Right cardiac atrium (tissue), 5 donors: ENCODE measurements around the gene TRIM2. TPM values are rescaled to one million over a fixed set of nuclear protein-coding genes. Genes with fewer than 3 reads are reported as not detected.

Experiments used
- ATAC-seq, 2 donors: fragments of 200-7000 bp; cut with Tn5 transposase; one replicate each; pipeline versions ENCODE4 v1.8.0 to v1.9.1; 2020; ENCODE audit warnings: moderate library complexity in 2 of 2, mild to moderate bottlenecking in 1 of 2
- DNase-seq, 3 donors: peaks; one replicate each; pipeline ENCODE4 v3.0.0-alpha.2; 2020
- H3K27ac ChIP-seq: one replicate; pipeline ENCODE4 v1.5.1; 2013; ENCODE audit warnings: mild to moderate bottlenecking, low read length, control low read depth, moderate library complexity
- H3K27me3 ChIP-seq: one replicate; pipeline ENCODE4 v1.6.1; 2013; ENCODE audit not compliant: control insufficient read depth, insufficient read depth
- H3K4me1 ChIP-seq: one replicate; pipeline ENCODE4 v1.6.1; 2013; ENCODE audit warnings: low read length; ENCODE audit not compliant: control insufficient read depth, insufficient read depth
- H3K4me3 ChIP-seq: one replicate; pipeline ENCODE4 v1.5.1; 2013; ENCODE audit warnings: low read length, control low read depth
- H3K9me3 ChIP-seq: one replicate; pipeline ENCODE4 v1.6.1; 2013; ENCODE audit warnings: low read length; ENCODE audit not compliant: control insufficient read depth
- WGBS: extraction: QIAGEN DNeasy Blood & Tissue Kit; methylation state at CpG from one replicate; pipeline ENCODE4 v1.1.7; 2013; 5-methylcytosine and 5-hydroxymethylcytosine counted together
- intact Hi-C, 4 donors: fragments of 100-400 bp; cut with DNase I; formaldehyde crosslinking; loops; one replicate each; pipeline versions ENCODE4 v1.11.0 to v1.14.0; 2022 to 2023
- polyA plus RNA-seq: library from polyadenylated mRNA; stranded (reverse); fragments of 200-250 nt; gene quantifications from one replicate; pipeline ENCODE4 v1.2.3, GENCODE V29; 2013
- total RNA-seq, 4 donors: library from RNA; stranded (reverse); fragmentation: NEBNext Ultra II Directional; extraction: Animal tissue kit (Norgen Biotek cat#: 25700); gene quantifications; one replicate each; pipeline ENCODE4 v1.2.1, GENCODE V29; 2021
- donor health status: healthy with polysubstance abuse.
- donor health status: DM: no; HTN: yes; CAD: no.
- donor health status: DM: no; HTN: no; CAD: no.
- donor health status: DM: no; HTN: yes; CAD: no; lungs with severe emphysema.
- donor health status: DM: yes; HTN: yes; CAD: no.

TRIM2 gene
- total and polyA plus RNA-seq, 5 donors = 7.6 to 45.3 (median 28.4) TPM

DNA sequence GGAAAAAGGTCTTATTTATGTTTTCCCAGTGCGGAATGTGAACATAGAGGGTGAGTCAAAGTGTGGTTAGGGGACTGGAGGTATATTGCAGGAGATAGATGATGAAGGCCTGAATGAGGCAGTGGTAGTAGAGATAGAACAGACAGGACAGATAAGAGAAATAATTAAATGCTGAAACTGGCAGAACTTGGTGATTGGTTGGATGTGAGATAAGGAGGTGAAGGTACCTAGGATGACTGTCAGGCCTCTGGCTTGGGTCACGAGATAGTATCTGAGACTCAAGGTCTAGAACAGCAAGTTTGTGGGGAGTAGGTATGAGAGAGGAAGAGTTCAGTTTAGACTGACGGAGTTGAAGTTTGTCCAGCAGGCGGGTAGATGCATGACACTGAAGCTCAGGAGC, 143.8 kb downstream of the TRIM2 start:
- H3K27me3 ChIP-seq = no peaks in the 10 kb centered on the region
- WGBS = 98% methylated on average over 4 of the region's 4 CpGs
- no peak overlapping the region for H3K27ac ChIP-seq
- no peak overlapping the region for H3K4me3 ChIP-seq
- no peaks in the 10 kb centered on the region for H3K9me3 ChIP-seq
- intact Hi-C loops = loop anchor here (5.0 to 10.0 kb wide), 5 partner anchors 87 to 407 kb away; partner anchors contain the start of gene TMEM131L (in 1 of the 4)
- H3K4me1 ChIP-seq = no peaks in the 10 kb centered on the region
- ATAC-seq (no peak), DNase-seq (no peak)

- WGBS = 68% methylated on average over 1 of the region's 1 CpG
- no peaks in the 10 kb centered on the region for H3K9me3 ChIP-seq
- H3K27ac ChIP-seq = no peak overlapping the region
- no peaks in the 10 kb centered on the region for H3K4me1 ChIP-seq
- ATAC-seq = no peak
- intact Hi-C loops = loop anchor here (5.0 to 10.0 kb wide), 5 partner anchors 85 to 405 kb away; partner anchors contain the start of gene TMEM131L (in 1 of the 4)
- no peaks in the 10 kb centered on the region for H3K27me3 ChIP-seq
- H3K4me3 ChIP-seq = no peak overlapping the region
- no peak for DNase-seq
Measured at GRCh38 chr4:153349206-153349805, 145.1 kb downstream of the TRIM2 start.

GRCh38 chr4:153362184-153362583, 157.9 kb downstream of the TRIM2 start:
- Histone ChIP-seq H3K27me3 (no peaks in the 10 kb centered on the region), H3K4me1 (no peaks in the 10 kb centered on the region), H3K4me3 (no peak overlapping the region), H3K9me3 (no peaks in the 10 kb centered on the region), H3K27ac (no peak overlapping the region)
- 57% methylated on average over 3 of the region's 3 CpGs for WGBS
- ATAC-seq (no peak), DNase-seq (no peak)
- intact Hi-C loops = no loop called here

DNA sequence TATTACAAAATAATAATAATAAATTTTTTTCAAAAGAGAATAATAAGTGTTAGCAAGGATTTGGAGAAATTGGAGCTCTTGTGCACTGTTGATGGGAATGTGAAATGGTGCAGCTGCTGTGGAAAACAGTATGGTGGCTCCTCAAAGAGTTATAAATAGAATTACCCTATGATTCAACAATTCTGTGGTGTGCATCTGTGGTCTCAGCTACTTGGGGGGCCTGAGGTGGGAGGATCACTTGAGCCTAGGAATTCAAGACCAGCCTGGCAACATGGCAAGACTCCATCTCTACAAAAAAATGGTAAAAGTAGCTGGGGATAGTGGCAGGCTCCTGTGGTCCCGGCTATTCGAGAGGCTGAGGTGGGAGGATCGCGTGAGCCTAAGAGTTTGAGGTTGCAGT, 159.8 kb downstream of the TRIM2 start:
- Histone ChIP-seq H3K27me3 (no peaks in the 10 kb centered on the region), H3K27ac (no peak overlapping the region), H3K4me3 (no peak overlapping the region), H3K4me1 (no peaks in the 10 kb centered on the region), H3K9me3 (no peaks in the 10 kb centered on the region)
- intact Hi-C loops = no loop called here
- no peak for DNase-seq
- 99% methylated on average over 4 of the region's 4 CpGs for WGBS
- ATAC-seq = no peak

DNA sequence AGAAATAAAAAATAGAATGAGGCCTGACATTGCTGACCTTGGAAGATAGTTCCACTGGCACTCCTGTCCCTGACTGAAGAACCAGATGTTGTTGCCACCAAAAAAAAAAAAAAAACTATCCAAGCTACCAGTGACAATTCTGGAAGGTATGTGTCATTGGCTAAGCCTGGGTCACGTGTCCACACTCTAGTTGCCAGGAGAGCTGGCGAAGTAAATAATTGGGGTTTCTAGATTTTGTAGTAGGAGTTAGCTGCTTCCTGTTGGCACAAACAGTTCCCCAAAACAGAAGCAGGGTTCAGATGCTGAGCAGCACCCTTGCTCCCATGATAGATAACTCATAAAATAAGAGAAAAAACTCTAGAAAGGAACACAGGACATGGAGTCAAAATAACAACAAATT, 160.8 kb downstream of the TRIM2 start:
- WGBS = 96% methylated on average over 2 of the region's 2 CpGs
- intact Hi-C loops = no loop called here
- ATAC-seq (no peak), DNase-seq (no peak)
- Histone ChIP-seq H3K27me3 (no peaks in the 10 kb centered on the region), H3K4me1 (no peaks in the 10 kb centered on the region), H3K9me3 (no peaks in the 10 kb centered on the region), H3K27ac (no peak overlapping the region), H3K4me3 (no peak overlapping the region)

DNA sequence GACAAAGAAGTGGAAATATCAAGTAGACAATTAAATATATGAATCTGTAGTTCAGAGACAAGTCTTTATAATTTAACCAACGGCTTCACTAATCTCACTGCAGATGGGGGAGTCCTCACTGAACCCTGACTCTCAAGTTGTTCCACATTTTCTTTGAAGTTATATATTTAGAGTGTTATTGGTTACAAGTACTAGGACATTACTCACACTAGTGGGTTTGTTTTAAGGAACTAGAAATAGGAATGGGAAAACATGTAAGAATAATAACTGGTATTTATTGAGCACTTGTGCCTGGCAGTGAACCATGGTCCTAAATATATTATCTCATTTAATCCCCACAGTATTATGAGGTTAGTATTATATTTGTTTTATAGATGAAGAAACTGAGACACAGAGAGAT, 162.2 kb downstream of the TRIM2 start:
- DNase-seq (no peak), ATAC-seq (no peak)
- WGBS = 92% methylated on average over 1 of the region's 1 CpG
- no peak overlapping the region for H3K27ac ChIP-seq
- intact Hi-C loops = no loop called here
- H3K4me1 ChIP-seq = no peaks in the 10 kb centered on the region
- no peaks in the 10 kb centered on the region for H3K9me3 ChIP-seq
- H3K4me3 ChIP-seq = no peak overlapping the region
- no peaks in the 10 kb centered on the region for H3K27me3 ChIP-seq

- no peak overlapping the region for H3K4me3 ChIP-seq
- no peaks in the 10 kb centered on the region for H3K9me3 ChIP-seq
- no peaks in the 10 kb centered on the region for H3K4me1 ChIP-seq
- H3K27ac ChIP-seq = no peak overlapping the region
- intact Hi-C loops = no loop called here
- no peaks in the 10 kb centered on the region for H3K27me3 ChIP-seq
- DNase-seq (no peak), ATAC-seq (no peak)
- 89% methylated on average over 1 of the region's 1 CpG for WGBS
Measured at GRCh38 chr4:153367092-153367491, 162.8 kb downstream of the TRIM2 start.

DNA sequence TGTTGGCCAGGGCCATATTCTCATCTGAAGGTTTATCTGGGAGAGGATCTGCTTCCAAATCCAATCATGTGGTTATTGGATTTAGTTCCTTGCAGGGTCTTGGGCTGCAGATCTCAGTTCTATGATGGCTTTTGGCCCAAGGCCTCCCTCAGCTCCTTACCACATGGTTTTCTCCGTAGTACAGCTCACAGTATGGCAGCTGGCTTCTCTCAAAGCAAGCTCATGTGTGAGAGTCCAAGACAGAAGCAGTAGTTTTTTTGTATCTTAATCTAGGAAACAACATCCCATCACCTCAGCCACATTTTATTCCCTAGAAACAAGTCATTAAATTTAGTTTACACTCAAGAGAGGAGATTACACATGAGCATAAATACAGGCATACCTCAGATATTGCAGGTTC, 164.8 kb downstream of the TRIM2 start:
- Histone ChIP-seq H3K4me3 (no peak overlapping the region), H3K27me3 (no peaks in the 10 kb centered on the region), H3K9me3 (no peaks in the 10 kb centered on the region), H3K27ac (no peak overlapping the region), H3K4me1 (no peaks in the 10 kb centered on the region)
- ATAC-seq (no peak), DNase-seq (no peak)
- intact Hi-C loops = no loop called here
- 78% methylated on average over 1 of the region's 1 CpG for WGBS

GRCh38 chr4:153371701-153372234, 167.5 kb downstream of the TRIM2 start:
- no peak overlapping the region for H3K4me3 ChIP-seq
- 75% methylated on average over 6 of the region's 6 CpGs for WGBS
- H3K27ac ChIP-seq = no peak overlapping the region
- intact Hi-C loops = no loop called here
- H3K4me1 ChIP-seq = no peaks in the 10 kb centered on the region
- no peaks in the 10 kb centered on the region for H3K9me3 ChIP-seq
- DNase-seq (no peak), ATAC-seq (no peak)
- H3K27me3 ChIP-seq = no peaks in the 10 kb centered on the region

- ATAC-seq (no peak), DNase-seq (no peak)
- Histone ChIP-seq H3K4me1 (no peaks in the 10 kb centered on the region), H3K27ac (no peak overlapping the region), H3K9me3 (no peaks in the 10 kb centered on the region), H3K4me3 (no peak overlapping the region), H3K27me3 (no peaks in the 10 kb centered on the region)
- 79% methylated on average over 1 of the region's 1 CpG for WGBS
- intact Hi-C loops = no loop called here
Measured at GRCh38 chr4:153372967-153373562, 168.8 kb downstream of the TRIM2 start.

GRCh38 chr4:153374442-153374841, 170.2 kb downstream of the TRIM2 start:
- DNase-seq = no peak
- intact Hi-C loops = no loop called here
- WGBS = 52% methylated on average over 2 of the region's 2 CpGs
- Histone ChIP-seq H3K4me1 (no peaks in the 10 kb centered on the region), H3K4me3 (no peak overlapping the region), H3K27ac (no peak overlapping the region), H3K27me3 (no peaks in the 10 kb centered on the region), H3K9me3 (no peaks in the 10 kb centered on the region)
- ATAC-seq = no peak
